ENCODE data around the gene SESTD1. TPM values are rescaled to one million over a fixed set of nuclear protein-coding genes. Genes with fewer than 3 reads are reported as not detected.
"Not testable (repeated sequence)": the region's sequence is repeated elsewhere in the genome, so short reads cannot be mapped to it uniquely, and the experiment has no call there.

SESTD1 gene
- total RNA-seq, 1 donor from 2014 or later = 15.4 TPM

GRCh38 chr2:179070895-179071294 is 193.7 kb downstream of the SESTD1 start:
- H3K4me1 ChIP-seq = no peaks in the 10 kb centered on the region
- TF ChIP-seq, protein P1, sequence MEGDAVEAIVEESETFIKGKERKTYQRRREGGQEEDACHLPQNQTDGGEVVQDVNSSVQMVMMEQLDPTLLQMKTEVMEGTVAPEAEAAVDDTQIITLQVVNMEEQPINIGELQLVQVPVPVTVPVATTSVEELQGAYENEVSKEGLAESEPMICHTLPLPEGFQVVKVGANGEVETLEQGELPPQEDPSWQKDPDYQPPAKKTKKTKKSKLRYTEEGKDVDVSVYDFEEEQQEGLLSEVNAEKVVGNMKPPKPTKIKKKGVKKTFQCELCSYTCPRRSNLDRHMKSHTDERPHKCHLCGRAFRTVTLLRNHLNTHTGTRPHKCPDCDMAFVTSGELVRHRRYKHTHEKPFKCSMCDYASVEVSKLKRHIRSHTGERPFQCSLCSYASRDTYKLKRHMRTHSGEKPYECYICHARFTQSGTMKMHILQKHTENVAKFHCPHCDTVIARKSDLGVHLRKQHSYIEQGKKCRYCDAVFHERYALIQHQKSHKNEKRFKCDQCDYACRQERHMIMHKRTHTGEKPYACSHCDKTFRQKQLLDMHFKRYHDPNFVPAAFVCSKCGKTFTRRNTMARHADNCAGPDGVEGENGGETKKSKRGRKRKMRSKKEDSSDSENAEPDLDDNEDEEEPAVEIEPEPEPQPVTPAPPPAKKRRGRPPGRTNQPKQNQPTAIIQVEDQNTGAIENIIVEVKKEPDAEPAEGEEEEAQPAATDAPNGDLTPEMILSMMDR (IDR thresholded peaks at IDR 0.05) = no peak
- no peaks in the 10 kb centered on the region for H3K36me3 ChIP-seq
- no peak overlapping the region for H3K27ac ChIP-seq
- no peak overlapping the region for H3K4me3 ChIP-seq
- no peaks in the 10 kb centered on the region for H3K27me3 ChIP-seq
- no peaks in the 10 kb centered on the region for H3K9me3 ChIP-seq
- DNase-seq (ENCODE audit: low spot score in 2 of 2) = no peak
- intact Hi-C loops (cut with DNase I) = no loop called here

- no peaks in the 10 kb centered on the region for H3K4me1 ChIP-seq
- no peak overlapping the region for H3K27ac ChIP-seq
- TF ChIP-seq, protein P1 (IDR thresholded peaks at IDR 0.05) = no peak
- H3K9me3 ChIP-seq = no peaks in the 10 kb centered on the region
- no peaks in the 10 kb centered on the region for H3K36me3 ChIP-seq
- no peaks in the 10 kb centered on the region for H3K27me3 ChIP-seq
- H3K4me3 ChIP-seq = no peak overlapping the region
- DNase-seq (ENCODE audit: low spot score in 2 of 2) = no peak
- intact Hi-C loops (cut with DNase I) = no loop called here
Measured at GRCh38 chr2:179069685-179070084, 194.9 kb downstream of the SESTD1 start.

DNA sequence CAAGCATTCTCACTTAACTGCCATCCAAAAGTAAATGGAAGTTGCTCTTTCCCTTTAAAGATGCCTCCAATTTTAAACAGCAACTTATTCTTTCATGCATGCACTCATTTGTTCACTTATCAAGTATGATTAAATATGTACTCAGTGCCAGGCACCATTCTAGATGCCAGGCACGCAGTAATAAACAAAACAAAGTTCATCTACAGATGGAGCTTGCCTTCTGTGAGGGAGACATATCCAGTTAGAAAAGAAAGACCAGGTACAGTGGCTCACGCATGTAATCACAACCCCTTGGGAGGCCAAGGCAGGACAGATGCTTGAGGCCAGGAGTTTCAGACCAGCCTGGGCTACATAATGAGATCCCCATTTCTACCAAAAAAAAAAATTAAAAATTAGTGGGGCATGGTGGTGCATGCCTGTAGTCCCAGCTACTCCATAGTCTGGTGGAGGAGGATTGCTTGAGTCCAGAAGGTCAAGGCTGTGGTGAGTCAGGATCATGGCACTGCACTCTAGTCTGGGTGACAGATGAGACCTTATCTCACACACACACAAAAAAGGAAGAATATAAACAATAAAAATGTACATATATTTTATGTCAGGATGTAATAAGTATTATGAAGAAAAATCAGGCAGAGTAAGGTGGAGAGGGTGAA is 195.5 kb downstream of the SESTD1 start:
- H3K27ac ChIP-seq = no peak overlapping the region
- no peak for DNase-seq (ENCODE audit: low spot score in 2 of 2)
- no peaks in the 10 kb centered on the region for H3K36me3 ChIP-seq
- intact Hi-C loops (cut with DNase I) = no loop called here
- H3K9me3 ChIP-seq = no peaks in the 10 kb centered on the region
- no peaks in the 10 kb centered on the region for H3K4me1 ChIP-seq
- TF ChIP-seq, protein P1 (IDR thresholded peaks at IDR 0.05) = no peak
- H3K27me3 ChIP-seq = no peaks in the 10 kb centered on the region
- H3K4me3 ChIP-seq = no peak overlapping the region

GRCh38 chr2:179059026-179059700 is 205.5 kb downstream of the SESTD1 start:
- Histone ChIP-seq H3K9me3 (no peaks in the 10 kb centered on the region), H3K27ac (no peak overlapping the region), H3K4me3 (no peak overlapping the region), H3K36me3 (no peaks in the 10 kb centered on the region), H3K4me1 (peaks cover 0 to 5% of the 10 kb centered on the region in 2 donors), H3K27me3 (no peaks in the 10 kb centered on the region)
- DNase-seq (ENCODE audit: low spot score in 2 of 2) = no peak
- TF ChIP-seq, protein P1 (IDR thresholded peaks at IDR 0.05) = no peak
- intact Hi-C loops (cut with DNase I) = no loop called here

DNA sequence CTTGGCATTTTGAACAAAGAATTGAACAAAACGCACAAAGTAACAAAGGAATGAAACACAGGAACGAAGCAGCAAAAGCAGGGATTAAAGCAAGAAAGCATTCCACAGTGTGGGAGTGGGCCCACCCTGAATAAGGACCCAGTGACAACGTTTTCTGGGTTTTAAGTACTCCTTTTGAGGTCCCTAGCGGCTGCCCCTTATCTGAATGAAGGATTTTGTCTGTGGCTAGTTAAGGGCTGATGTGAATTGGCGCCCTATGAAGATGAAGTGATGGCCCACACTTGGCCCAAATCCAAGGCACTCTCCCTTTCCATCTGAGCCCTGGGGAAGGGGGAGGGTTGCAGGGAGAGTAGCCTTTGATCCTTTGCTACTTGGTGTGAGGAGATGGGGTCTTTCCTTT is 206.9 kb downstream of the SESTD1 start:
- H3K4me3 ChIP-seq = no peak overlapping the region
- H3K27ac ChIP-seq = peak overlapping the region in 1 of 2 donors; percentile 10
- no peaks in the 10 kb centered on the region for H3K36me3 ChIP-seq
- peaks cover 0 to 5% of the 10 kb centered on the region in 2 donors for H3K4me1 ChIP-seq
- DNase-seq (ENCODE audit: low spot score in 2 of 2) = no peak
- H3K27me3 ChIP-seq = no peaks in the 10 kb centered on the region
- intact Hi-C loops (cut with DNase I) = no loop called here
- H3K9me3 ChIP-seq = no peaks in the 10 kb centered on the region
- TF ChIP-seq, protein P1 (IDR thresholded peaks at IDR 0.05) = no peak

DNA sequence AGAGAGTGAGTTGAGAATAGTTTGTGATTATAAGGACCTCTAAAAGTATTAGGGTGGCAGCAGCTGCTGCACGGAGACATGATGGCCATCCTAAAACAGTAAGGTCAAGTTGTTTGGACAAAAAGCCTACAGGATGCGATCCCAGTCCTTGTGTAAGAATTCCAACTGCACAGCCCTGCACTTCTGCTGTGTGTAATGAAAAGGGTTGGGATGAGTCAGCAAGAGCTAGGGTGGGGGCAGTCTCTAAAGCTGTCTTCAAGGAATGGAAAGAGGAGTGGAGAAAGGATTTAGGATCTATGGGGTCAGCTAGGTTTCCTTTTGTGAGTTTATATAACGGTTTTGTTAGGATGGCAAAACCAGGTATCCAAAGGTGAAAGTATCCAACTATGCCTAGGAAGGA is 211.1 kb downstream of the SESTD1 start:
- DNase-seq (ENCODE audit: low spot score in 2 of 2); H3K27ac ChIP-seq; H3K27me3 ChIP-seq; H3K36me3 ChIP-seq; intact Hi-C loops (cut with DNase I); H3K4me3 ChIP-seq; H3K9me3 ChIP-seq: not testable (repeated sequence)
- peaks cover 0 to 15% of the 10 kb centered on the region in 2 donors for H3K4me1 ChIP-seq
